Fibroblast of the aortic adventitia (primary cell): ENCODE results near the gene RPS24. TPM values are rescaled to one million over a fixed set of nuclear protein-coding genes. Genes with fewer than 3 reads are reported as not detected.
A peak's percentile ranks its signal among the peaks of the same experiment; 100 is the strongest.
"Not testable (repeated sequence)": the region's sequence is repeated elsewhere in the genome, so short reads cannot be mapped to it uniquely, and the experiment has no call there.

Experiments
- DNase-seq: peaks from one replicate; pipeline ENCODE4 v3.0.0-alpha.2; 2010; ENCODE audit warnings: low read depth
- H3K4me3 ChIP-seq: 2 replicates; pipeline ENCODE4 v1.5.1; 2011; ENCODE audit warnings: low read depth, mild to moderate bottlenecking, control low read depth, low read length, moderate library complexity
- total RNA-seq: library from RNA; depleted of rRNA; stranded (reverse); fragments of >200 nt; gene quantifications from 2 replicates; pipeline ENCODE4 v1.2.3, GENCODE V29; 2012; ENCODE audit warnings: low replicate concordance
- TF ChIP-seq, protein P1 (sequence below): IDR thresholded peaks from 2 replicates; pipeline ENCODE4 v1.5.1; 2011; ENCODE audit warnings: mild to moderate bottlenecking, low read length, control low read depth, inconsistent platforms; ENCODE audit not compliant: insufficient read depth

The RPS24 gene
- 3,008 and 3,613 TPM in 2 replicates for total RNA-seq

DNA sequence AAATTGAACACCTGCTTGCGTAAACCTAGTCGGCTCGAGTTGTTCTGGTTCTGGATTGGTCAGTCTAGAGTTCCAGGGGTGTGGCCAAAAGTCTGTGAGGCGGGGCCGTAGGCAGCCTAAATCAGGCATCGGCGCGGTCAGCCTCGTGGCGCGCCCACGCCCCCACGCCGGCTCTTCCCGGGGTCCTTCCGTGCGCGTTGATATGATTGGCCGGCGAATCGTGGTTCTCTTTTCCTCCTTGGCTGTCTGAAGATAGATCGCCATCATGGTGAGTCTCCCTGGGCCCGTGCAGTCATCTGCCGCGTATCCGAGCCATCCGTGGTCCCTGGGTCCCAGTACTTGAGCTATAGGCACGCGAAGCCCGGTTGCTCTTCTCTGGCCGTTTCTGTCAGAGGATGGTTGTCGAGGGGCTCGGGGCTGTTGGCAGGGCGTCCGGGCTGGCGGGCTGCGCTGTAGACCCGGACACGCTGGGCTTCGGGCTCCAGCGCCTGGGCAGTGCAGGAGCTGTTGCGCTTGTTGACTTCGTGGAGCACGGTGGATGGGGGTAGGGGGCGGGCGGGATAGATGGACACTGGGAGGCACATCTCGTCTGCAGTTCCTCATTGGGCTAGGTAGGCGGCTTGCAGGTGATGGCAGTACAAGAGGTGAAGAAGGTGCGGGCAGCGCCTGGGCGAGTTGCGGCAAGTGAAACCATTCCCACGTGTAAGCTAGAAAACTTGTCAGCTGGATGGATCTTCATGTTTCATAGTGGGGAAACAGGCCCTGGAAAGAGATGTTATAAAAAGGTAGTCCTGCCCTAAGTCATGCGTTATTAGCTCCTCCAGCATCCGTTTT is at the start of gene RPS24:
Gene RPS24 (plus strand): TSS at position 227 of the 834 bp plus-strand sequence. CDS start 39 bp downstream, at position 266.
- H3K4me3 ChIP-seq, result peak within 1 kb of the TSS; percentile 99
- peak; percentile 97 for DNase-seq
- TF ChIP-seq, protein P1, sequence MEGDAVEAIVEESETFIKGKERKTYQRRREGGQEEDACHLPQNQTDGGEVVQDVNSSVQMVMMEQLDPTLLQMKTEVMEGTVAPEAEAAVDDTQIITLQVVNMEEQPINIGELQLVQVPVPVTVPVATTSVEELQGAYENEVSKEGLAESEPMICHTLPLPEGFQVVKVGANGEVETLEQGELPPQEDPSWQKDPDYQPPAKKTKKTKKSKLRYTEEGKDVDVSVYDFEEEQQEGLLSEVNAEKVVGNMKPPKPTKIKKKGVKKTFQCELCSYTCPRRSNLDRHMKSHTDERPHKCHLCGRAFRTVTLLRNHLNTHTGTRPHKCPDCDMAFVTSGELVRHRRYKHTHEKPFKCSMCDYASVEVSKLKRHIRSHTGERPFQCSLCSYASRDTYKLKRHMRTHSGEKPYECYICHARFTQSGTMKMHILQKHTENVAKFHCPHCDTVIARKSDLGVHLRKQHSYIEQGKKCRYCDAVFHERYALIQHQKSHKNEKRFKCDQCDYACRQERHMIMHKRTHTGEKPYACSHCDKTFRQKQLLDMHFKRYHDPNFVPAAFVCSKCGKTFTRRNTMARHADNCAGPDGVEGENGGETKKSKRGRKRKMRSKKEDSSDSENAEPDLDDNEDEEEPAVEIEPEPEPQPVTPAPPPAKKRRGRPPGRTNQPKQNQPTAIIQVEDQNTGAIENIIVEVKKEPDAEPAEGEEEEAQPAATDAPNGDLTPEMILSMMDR, result peak; percentile 3

DNA sequence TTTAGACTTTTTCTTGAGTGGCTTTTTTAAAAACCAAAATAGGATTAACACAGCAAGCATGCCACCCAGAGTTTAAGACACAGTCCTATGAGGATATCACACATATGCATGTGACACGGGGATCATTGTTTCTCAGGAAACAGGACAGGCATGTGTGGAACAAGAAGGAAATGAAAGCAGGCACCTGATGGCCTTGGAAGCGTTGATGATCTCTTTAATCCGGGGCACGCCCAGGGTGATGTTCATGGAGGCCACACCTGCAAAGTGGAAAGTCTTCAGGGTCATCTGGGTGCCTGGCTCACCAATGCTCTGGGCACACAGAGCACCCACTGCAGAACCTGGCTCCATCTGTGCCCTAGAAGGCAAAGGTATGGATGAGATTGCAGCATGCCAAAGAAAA is 48.7 kb upstream of the RPS24 start:
- DNase-seq, result no peak
- H3K4me3 ChIP-seq, result no peak overlapping the region
- TF ChIP-seq, protein P1, result no peak

- H3K4me3 ChIP-seq, result no peak overlapping the region
- DNase-seq, result no peak
- TF ChIP-seq, protein P1, result no peak
Measured at GRCh38 chr10:77987671-77988255, 45.9 kb upstream of the RPS24 start.

GRCh38 chr10:77989081-77989724 is 44.5 kb upstream of the RPS24 start:
- no peak overlapping the region for H3K4me3 ChIP-seq
- TF ChIP-seq, protein P1, result no peak
- DNase-seq, result peak; percentile 22

GRCh38 chr10:77993620-77994019 is 40.0 kb upstream of the RPS24 start:
- TF ChIP-seq, protein P1, result no peak
- no peak overlapping the region for H3K4me3 ChIP-seq
- no peak for DNase-seq

- not testable (repeated sequence) for H3K4me3 ChIP-seq, DNase-seq
Measured at GRCh38 chr10:77998780-77999179, 34.9 kb upstream of the RPS24 start.

DNA sequence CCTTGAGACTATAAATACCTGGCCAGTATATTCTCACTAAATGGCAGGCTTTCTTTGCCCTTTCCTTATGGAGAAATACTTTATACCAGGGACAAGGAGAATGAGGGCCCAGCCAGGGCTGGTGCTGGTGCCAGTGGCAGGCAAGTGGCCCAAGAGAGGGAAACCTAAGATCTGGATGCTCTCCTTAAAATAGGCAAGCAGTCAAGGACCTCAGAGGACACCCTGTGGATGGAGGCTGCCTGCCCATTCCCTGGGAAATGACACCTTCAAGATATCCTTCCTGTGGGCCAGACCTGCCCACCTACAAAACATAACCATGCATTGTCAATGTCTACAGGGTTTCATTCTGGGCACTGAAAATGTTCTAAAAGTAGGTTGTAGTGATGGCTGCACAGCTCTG is 33.5 kb upstream of the RPS24 start:
- no peak for DNase-seq

More for the DNA sequence above, 33.5 kb upstream of the RPS24 start:
- TF ChIP-seq, protein P1, result no peak
- no peak overlapping the region for H3K4me3 ChIP-seq
